Stimulated activated naive CD8-positive, alpha-beta T cell treated with anti-CD3 and anti-CD28 coated beads, Interleukin-15, Interleukin-2, amounts not matched to agents 100 U/mL and 50 U/mL, for 24 hours (primary cell): ENCODE results near the gene CHGA.

Source experiments
- ATAC-seq: fragments of 150-1000 bp; cut with Tn5 transposase; one replicate; pipeline ENCODE4 v1.10.0; 2021
- DNase-seq: peaks from one replicate; pipeline ENCODE4 v3.0.0; 2021

The CHGA gene

DNA sequence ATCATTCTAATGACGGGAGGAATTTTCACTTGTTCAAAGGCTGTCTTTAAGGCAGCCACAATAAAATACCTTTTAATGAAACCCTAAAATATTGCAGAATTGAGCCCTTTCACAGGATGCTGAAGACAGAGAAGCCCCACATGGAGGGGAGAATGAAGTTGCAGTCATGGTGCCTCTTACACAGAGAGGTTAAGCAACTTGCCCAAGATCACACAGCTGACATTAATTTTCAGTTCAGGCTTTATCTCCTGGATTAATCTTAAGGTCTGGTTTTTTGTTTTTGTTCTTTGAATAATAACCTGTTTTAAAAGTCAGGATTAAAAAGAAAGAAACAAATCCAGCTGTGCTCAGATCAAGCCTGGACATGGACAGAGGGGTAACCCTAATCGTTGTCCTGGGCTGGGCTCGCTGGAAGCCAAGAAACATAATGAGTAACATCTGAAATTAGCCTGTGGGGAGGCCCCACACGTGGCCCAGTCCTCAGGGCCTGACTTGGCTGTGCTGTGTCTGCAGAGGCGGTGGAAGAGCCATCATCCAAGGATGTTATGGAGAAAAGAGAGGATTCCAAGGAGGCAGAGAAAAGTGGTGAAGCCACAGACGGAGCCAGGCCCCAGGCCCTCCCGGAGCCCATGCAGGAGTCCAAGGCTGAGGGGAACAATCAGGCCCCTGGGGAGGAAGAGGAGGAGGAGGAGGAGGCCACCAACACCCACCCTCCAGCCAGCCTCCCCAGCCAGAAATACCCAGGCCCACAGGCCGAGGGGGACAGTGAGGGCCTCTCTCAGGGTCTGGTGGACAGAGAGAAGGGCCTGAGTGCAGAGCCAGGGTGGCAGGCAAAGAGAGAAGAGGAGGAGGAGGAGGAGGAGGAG is 8.0 kb downstream of the CHGA start:
- DNase-seq (no peak), ATAC-seq (no peak)

GRCh38 chr14:92931681-92932447 is 8.9 kb downstream of the CHGA start:
- DNase-seq (no peak), ATAC-seq (no peak)

- no peak for DNase-seq
- no peak for ATAC-seq
Observed at GRCh38 chr14:92932448-92933395, 9.8 kb downstream of the CHGA start.

DNA sequence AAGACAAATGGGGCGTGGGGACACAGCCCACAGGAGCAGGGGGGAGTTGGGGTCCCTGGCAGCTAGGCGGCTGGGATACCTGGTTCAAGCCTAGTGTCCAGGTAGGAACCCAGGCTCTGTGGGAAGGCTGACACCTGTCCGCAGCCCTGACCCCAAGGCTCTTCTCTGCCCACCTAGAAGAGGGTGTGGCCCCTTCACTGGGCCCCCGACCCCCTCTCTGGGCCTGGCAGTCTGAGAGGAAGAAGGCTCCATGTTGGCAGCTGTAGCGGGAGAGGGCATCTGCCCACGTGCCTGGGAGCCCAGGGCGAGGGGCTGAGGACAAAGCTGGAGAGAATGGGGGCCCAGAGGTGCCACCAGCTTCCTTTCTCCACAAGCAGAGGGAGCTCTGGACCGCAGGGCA is 10.5 kb downstream of the CHGA start:
- DNase-seq (no peak), ATAC-seq (no peak)

- no peak for DNase-seq
- ATAC-seq = no peak
Observed at GRCh38 chr14:92934196-92935085, 11.5 kb downstream of the CHGA start.

GRCh38 chr14:92935446-92935845 is 12.5 kb downstream of the CHGA start:
- ATAC-seq = no peak
- DNase-seq = no peak

- DNase-seq = no peak
- ATAC-seq = no peak
Observed at GRCh38 chr14:92936085-92936484, 13.1 kb downstream of the CHGA start.

GRCh38 chr14:92937051-92937937 is 14.3 kb downstream of the CHGA start:
- DNase-seq = peak; percentile 43
- ATAC-seq = peak; percentile 75

DNA sequence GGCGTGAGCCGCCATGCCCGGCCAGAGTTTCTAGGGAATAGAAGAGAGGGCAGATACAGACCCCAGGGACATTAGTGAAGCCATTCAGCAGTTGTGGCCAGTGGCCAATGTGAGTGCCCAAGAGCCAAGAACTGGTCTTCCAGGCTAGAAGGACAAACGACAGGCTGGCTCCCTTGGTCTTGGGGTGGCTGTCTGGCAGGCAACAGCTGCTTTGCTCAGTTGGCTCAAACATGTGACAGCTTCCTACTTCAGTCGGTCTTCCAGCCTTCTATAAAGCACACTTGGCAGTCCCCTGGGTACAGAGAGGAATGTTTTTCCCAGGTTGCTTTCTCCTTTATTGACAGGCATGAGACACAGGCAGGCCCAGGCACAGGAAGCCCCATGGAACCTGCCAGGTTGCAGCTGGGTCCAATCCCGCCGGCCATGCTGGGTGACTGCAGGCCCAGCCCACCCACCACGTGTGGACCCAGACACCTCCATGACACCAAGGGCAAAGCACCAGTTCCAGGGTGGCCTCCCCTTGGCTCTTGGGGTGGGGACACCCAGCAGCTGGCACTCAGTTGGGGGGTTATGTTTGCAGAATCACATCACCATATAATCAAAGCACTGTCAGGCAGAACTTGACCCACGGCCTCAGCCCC is 15.4 kb downstream of the CHGA start:
- no peak for DNase-seq
- ATAC-seq = no peak

DNA sequence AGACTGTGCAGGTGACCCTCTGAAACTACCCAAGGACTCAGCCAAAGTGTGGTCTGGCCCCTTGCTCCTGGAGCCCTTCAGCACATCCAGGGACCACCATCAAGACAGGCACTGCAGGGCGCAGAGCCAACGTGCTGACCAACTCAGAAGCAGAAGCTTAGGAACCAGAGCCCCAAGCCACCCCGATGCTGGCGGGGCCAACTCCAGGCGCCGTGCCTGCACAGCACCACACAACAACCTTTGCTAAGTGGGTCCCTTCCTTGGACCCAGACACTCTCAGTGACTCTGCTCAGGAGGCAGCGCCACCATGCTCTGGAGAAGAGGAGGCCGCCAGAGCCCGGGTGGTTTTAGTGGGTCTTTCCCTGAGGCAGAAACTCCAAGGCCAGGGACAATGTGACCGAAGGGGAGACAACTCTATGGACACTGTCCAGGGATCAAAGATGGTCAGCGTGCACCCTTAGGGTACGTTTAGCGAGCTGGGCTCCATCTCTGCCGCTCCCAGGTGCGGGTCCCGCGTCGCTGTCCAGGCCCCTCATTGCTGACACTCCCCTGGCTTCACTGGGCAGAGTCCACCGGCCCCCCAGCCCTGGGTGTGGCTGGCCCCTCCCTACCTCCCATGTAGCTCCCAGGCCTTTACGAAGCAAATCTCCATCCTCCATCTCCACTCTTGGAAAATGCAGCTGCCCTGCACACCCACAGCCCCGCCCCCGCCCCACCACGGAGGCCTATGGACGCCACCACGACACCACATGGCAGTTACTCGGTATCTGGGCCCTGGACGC is 16.1 kb downstream of the CHGA start:
- ATAC-seq (no peak), DNase-seq (no peak)

DNA sequence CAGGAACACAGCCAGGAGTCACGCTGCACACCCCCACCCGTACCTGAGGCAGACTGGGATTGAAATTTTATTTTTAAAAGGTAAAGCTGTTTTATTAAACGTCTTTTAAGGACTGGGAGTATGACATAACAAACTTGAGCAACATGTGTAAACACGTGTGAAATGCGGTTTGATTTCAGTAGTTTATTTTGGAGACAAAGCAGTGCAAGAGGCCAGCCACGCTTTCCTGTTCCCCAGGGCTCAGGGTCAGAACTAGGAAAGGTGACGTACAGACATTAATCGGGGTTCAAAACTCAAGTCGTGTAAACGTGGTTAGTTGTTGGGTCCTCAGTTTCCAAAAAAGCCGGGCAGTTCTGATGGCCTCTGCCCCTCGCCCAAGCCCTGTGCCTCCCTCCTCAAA is 16.7 kb downstream of the CHGA start:
- DNase-seq = no peak
- no peak for ATAC-seq

DNA sequence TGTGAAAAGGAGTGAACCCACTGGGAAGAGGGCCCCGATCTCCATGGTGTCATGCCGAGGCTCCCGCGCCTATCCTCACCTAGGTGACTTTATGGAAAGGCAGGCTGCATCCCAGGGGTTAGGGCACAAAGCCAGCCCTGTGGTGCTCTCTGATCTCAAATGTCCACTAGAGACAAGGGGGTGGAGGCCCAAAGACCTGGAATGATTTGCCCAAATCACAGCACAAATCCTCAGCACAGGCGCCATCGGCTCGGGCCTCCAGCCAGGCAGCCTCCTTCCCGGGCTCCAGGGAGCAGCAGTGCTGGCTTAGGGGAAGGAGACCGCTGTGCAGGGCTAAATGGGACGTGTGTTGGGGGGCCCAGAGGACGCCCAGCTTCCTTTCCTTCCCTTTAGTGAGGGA is 17.6 kb downstream of the CHGA start:
- DNase-seq (no peak), ATAC-seq (no peak)

DNA sequence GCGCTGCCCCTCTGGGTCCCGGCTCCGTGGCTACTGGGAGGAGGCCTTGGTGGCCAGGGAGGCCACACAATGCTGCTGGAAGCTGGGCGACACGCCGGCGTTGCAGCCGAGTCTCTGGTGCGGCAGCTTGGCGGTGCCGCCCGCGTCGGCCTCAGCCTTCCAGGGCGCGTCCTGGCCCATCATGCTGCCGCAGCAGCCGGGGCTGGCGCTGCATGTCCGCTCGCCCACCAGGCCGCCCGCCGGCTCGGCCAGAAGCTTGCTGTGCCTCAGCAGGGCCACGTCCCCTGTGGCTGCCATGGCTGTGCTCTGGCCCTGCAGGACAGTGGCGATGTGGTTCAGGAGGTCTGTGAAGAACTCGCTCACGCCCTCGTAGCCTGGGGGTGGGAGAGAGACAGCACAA is 18.6 kb downstream of the CHGA start:
- ATAC-seq = no peak
- no peak for DNase-seq

DNA sequence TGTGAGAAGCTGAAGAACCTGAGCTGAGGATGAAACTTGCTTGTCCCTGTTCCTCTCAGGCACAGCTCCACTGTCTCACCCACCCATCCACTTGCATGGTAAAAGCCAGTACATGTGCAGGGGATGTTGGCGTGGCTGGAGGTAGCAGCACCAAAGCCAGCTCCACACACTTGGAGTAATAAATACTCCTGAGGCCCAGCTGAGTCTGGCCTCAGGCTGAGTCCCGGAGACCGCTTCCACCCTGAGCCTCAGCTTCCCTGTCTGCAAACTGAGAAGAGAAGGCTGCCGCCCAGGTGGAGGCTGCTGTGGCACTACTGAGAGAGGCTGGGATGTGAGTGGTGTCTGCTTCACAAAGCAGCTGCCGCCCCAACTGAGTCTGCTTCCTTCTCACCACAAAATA is 19.2 kb downstream of the CHGA start:
- ATAC-seq (no peak), DNase-seq (no peak)

DNA sequence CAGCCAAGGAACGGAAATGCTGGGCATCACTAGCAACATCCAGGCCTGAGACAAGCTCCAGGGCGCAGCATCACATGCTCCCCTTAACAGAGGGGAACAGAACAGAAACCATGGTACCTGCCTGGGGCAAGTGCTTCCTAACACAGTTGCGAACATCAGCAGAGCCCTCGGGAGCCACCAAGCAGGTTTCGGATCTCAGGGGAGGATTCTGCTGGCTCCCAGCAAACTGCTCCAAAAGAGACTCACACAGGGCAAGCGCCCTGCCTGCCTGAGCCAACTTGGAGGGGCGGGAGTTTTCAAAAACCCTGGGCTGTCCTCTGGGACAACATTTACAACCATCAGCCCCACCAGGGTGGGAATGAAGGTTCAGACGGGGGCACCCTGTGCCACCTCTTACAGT is 19.6 kb downstream of the CHGA start:
- DNase-seq (no peak), ATAC-seq (no peak)

- ATAC-seq (no peak), DNase-seq (no peak)
Observed at GRCh38 chr14:92942976-92943710, 20.2 kb downstream of the CHGA start.

DNA sequence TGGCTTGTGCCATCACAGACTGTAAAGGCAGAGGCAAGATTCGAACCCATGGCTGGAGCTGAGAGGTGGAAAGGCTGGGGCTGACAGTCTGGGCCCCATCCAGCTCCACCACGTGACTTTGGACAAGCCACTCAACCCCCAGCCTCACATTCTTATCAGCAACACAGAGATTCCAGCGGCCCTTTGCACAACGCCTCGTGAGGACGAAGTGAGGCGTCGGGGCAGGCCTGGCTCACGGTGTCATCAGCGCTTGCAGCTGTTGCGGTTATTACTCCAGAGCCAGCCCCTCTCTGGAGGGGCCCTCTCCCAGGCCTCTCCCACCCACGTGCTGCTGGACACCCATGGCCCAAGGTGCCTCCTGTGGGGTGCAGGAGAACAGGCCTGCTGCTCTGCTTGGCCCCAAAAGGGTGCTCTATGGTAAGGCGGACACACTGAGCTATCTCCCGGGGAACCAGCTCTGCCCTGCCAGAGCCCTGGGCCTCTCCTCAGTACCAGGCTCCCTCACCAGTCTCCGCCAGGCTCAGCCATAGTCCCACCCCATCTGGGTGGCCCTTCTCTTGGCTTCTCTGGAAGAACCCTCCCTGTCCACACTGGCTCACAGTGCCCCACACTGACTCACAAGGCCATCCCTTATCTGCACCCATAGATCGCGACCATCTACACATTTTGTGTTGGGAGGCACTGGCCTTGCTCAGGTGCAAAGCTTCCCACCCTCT is 21.1 kb downstream of the CHGA start:
- no peak for DNase-seq
- ATAC-seq = no peak

- ATAC-seq = no peak
Observed at GRCh38 chr14:92944976-92945375, 22.0 kb downstream of the CHGA start.

More at GRCh38 chr14:92944976-92945375, 22.0 kb downstream of the CHGA start:
- DNase-seq = no peak
